SK-N-SH (cell line): Measurements from ENCODE around the gene RPL21. TPM values are rescaled to one million over a fixed set of nuclear protein-coding genes. Genes with fewer than 3 reads are reported as not detected.

Experiments used
- CTCF ChIA-PET: fragments of 300-600, 350-600 bp; formaldehyde crosslinking; extraction: SDS; loops from one replicate; lab custom pipeline; 2021; lab: Yijun Ruan, JAX
- POLR2A ChIA-PET: fragments of 350-600 bp; sonication (Branson Sonifier 250); formaldehyde crosslinking; extraction: SDS; loops from one replicate; lab custom pipeline; 2020; ENCODE audit warnings: antibody characterized with exemption, inconsistent platforms; lab: Yijun Ruan, JAX
- DNase-seq: peaks from one replicate; pipeline ENCODE4 v3.0.0; 2012
- H2AFZ ChIP-seq: fragments of 200-600 bp; sonication (generic); 2 replicates; pipeline ENCODE4 v1.8.1; 2016; ENCODE audit warnings: antibody characterized with exemption, mild to moderate bottlenecking, low read depth
- H3F3A ChIP-seq: fragments of 200-600 bp; sonication (generic); replicated peaks from 2 replicates; pipeline ENCODE3; 2016; ENCODE audit warnings: antibody characterized with exemption, mild to moderate bottlenecking; ENCODE audit not compliant: insufficient read depth
- H3K27ac ChIP-seq, 2 experiments: fragments of 200-500 bp in 1 of 2; fragments of 200-600 bp in 1 of 2; sonication (Bioruptor generic) in 1 of 2; sonication (generic), shearing (Covaris generic) in 1 of 2; 2 replicates each; pipeline versions ENCODE4 v1.5.1 to v1.6.1; 2014 to 2016; ENCODE audit warnings: low read depth in 2 of 2, inconsistent platforms in 1 of 2, low read length in 1 of 2, mild to moderate bottlenecking in 1 of 2, mixed read lengths in 1 of 2
- H3K27me3 ChIP-seq: fragments of 200-600 bp; sonication (generic), shearing (Covaris generic); 2 replicates; pipeline ENCODE4 v1.6.1; 2016; ENCODE audit warnings: mixed run types; ENCODE audit not compliant: insufficient read depth
- H3K36me3 ChIP-seq, 2 experiments: fragments of 200-500 bp in 1 of 2; fragments of 200-600 bp in 1 of 2; sonication (Bioruptor generic) in 1 of 2; sonication (generic) in 1 of 2; replicated peaks in 1 of 2; 2 replicates each; pipeline versions ENCODE3 to v1.5.1; 2014 to 2016; ENCODE audit warnings: low read length in 1 of 2, mild to moderate bottlenecking in 1 of 2; ENCODE audit not compliant: insufficient read depth in 2 of 2, control insufficient read depth in 1 of 2
- H3K4me1 ChIP-seq, 2 experiments: fragments of 200-500 bp in 1 of 2; fragments of 200-600 bp in 1 of 2; sonication (Bioruptor generic) in 1 of 2; sonication (generic), shearing (Covaris generic) in 1 of 2; 2 replicates each; pipeline versions ENCODE4 v1.5.1 to v1.6.1; 2014 to 2016; ENCODE audit warnings: low read depth in 1 of 2, low read length in 1 of 2, mixed run types in 1 of 2; ENCODE audit not compliant: insufficient read depth in 2 of 2, control insufficient read depth in 1 of 2
- H3K4me2 ChIP-seq: fragments of 200-600 bp; sonication (generic), shearing (Covaris generic); 2 replicates; pipeline ENCODE4 v1.6.1; 2017; ENCODE audit warnings: mixed run types
- H3K4me3 ChIP-seq, 2 experiments: fragments of 200-500 bp in 1 of 2; fragments of 200-600 bp in 1 of 2; sonication (Bioruptor generic) in 1 of 2; sonication (generic), shearing (Covaris generic) in 1 of 2; 2 replicates each; pipeline versions ENCODE4 v1.5.1 to v1.8.1; 2014 to 2016; ENCODE audit warnings: low read depth in 2 of 2, inconsistent platforms in 1 of 2, low read length in 1 of 2, mild to moderate bottlenecking in 1 of 2, mixed read lengths in 1 of 2, moderate library complexity in 1 of 2
- H3K79me2 ChIP-seq: fragments of 200-600 bp; sonication (generic); 2 replicates; pipeline ENCODE4 v1.8.1; 2017; ENCODE audit warnings: mild to moderate bottlenecking; ENCODE audit not compliant: insufficient read depth
- H3K9ac ChIP-seq: fragments of 200-600 bp; sonication (generic); 2 replicates; pipeline ENCODE4 v1.6.1; 2017; ENCODE audit warnings: mixed run types
- H3K9me2 ChIP-seq: fragments of 200-600 bp; sonication (generic); 2 replicates; pipeline ENCODE4 v1.6.1; 2017; ENCODE audit warnings: mixed run types
- H3K9me3 ChIP-seq: fragments of 200-600 bp; sonication (generic); 2 replicates; pipeline ENCODE4 v1.6.1; 2017; ENCODE audit warnings: mixed run types, mild to moderate bottlenecking, moderate library complexity
- H4K20me1 ChIP-seq: fragments of 200-600 bp; sonication (generic); 2 replicates; pipeline ENCODE4 v1.6.1; 2017; ENCODE audit warnings: mild to moderate bottlenecking, mixed run types; ENCODE audit not compliant: insufficient read depth
- FOXJ3 ChIP-seq: sonication (generic); formaldehyde crosslinking; IDR thresholded peaks from 2 replicates; pipeline ENCODE4 v1.5.1; 2020; ENCODE audit warnings: mild to moderate bottlenecking, missing genetic modification reagents
- GABPA ChIP-seq: IDR thresholded peaks from 2 replicates; pipeline ENCODE4 v1.4.0; 2012; ENCODE audit warnings: low read depth, mild to moderate bottlenecking
- MXI1 ChIP-seq: IDR thresholded peaks from 2 replicates; pipeline ENCODE4 v1.6.1; 2012; ENCODE audit warnings: mild to moderate bottlenecking, low read depth, low read length, improper control_type of control experiment
- NFIC ChIP-seq: IDR thresholded peaks from 2 replicates; pipeline ENCODE4 v1.4.0; 2012; ENCODE audit warnings: borderline replicate concordance
- POLR2AphosphoS5 ChIP-seq: IDR thresholded peaks from 2 replicates; pipeline ENCODE4 v1.6.1; 2012; ENCODE audit warnings: low read depth, low read length
- RCOR1 ChIP-seq: fragments of 150-350 bp; IDR thresholded peaks from 2 replicates; pipeline ENCODE4 v1.6.1; 2017; ENCODE audit warnings: antibody characterized with exemption, low read length
- SMC3 ChIP-seq: IDR thresholded peaks from 2 replicates; pipeline ENCODE4 v1.6.1; 2012; ENCODE audit warnings: low read depth, low read length, improper control_type of control experiment
- TEAD4 ChIP-seq: IDR thresholded peaks from 2 replicates; pipeline ENCODE4 v1.4.0; 2012; ENCODE audit warnings: mild to moderate bottlenecking, borderline replicate concordance; ENCODE audit not compliant: insufficient read depth
- YY1 ChIP-seq: IDR thresholded peaks from 2 replicates; pipeline ENCODE4 v1.4.0; 2012; ENCODE audit warnings: low read depth, mild to moderate bottlenecking
- WGBS: methylation state at CpG from one replicate; pipeline ENCODE4 v1.1.6; 2017; ENCODE audit warnings: low lambda C conversion rate; 5-methylcytosine and 5-hydroxymethylcytosine counted together
- polyA plus RNA-seq, 3 experiments: library from polyadenylated mRNA; depleted of rRNA; stranded (reverse); fragments of >200 nt; gene quantifications; 2 replicates each; pipeline ENCODE4 v1.2.3, GENCODE V29; 2012
- TF ChIP-seq, protein P1 (sequence below): fragments of 150-350 bp; IDR thresholded peaks from 2 replicates; pipeline ENCODE4 v1.6.1; 2017; ENCODE audit warnings: antibody characterized with exemption, low read length, low read depth, borderline replicate concordance
- TF ChIP-seq, protein P2 (sequence below): IDR thresholded peaks from 2 replicates; pipeline ENCODE4 v1.6.1; 2012; ENCODE audit warnings: mild to moderate bottlenecking, low read depth, low read length, moderate library complexity

RPL21 gene
- polyA plus RNA-seq, 1 of the 3 experiments (the other 2 are of a cell fraction), result 1,261 TPM

DNA sequence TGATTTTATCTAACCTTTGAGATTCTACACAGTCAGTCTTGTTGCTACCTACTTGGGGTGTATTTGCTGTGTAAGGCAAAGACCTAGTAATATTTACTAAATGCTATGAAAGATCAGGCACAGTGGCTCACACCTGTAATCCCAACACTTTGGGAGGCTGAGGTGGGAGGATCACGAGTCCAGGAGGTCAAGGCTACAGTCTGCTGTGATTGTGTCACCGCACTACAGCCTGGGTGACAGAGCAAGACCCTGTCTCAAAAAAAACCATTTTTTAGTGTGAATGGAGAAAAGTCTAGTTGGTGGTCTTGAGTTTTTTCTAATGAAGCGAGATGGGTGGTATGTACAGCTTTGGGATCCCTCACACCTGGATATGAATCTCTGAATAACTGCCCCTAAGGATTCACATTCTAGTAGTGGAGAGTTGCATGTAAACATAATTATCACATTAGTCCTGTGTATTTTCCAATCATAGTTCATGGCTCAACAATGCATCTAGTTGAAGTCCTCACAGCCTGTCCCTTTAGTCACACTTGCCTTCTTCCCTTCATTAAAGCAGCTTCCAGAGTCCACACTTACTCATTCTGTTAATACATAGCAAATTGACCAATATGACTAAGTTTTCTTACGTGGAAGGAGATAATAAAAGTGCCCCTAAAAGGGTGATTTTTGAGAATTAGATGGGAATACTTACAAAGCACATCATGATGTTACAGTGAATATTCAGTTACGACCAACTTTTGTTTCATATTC lies 7.5 kb downstream of the RPL21 start (continued):
- TF ChIP-seq FOXJ3 (no peak), NFIC (no peak), GABPA (no peak), YY1 (no peak), MXI1 (no peak), SMC3 (no peak), TEAD4 (no peak), RCOR1 (no peak)
- TF ChIP-seq, all 33 proteins: peak for 0

DNA sequence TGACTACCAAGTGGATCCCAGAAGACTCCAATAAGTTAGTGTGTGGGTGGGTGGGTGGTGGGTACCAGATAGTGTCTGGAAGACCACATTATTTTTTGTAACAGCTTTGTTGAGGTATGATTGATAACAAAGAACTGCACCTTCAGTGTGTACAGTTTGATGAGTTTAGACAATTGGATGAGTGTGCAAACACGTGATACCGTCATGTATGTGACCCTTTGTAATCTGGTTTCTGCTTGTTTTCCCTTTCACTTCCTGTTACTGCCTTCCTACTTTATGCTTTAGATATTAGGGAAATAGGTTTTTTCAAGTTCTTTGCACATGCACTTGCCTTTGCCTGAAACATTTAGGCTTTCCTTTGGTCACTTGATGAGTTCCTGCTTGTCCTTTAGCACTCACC lies 8.5 kb downstream of the RPL21 start:
- H4K20me1 ChIP-seq, result peaks cover 35% of the 10 kb centered on the region
- H3K36me3 ChIP-seq, result peaks cover 58% of the 10 kb centered on the region in 2 experiments
- no peaks in the 10 kb centered on the region for H3K9me2 ChIP-seq
- peaks cover 45% of the 10 kb centered on the region for H3K79me2 ChIP-seq
- CTCF ChIA-PET, result interaction anchor here (1.0 kb wide), 2 partner anchors 8 to 11 kb away, joined by 3 to 4 read pairs; partner anchors contain the start of gene RASL11A
- 0 out of 4 replicates have a peak overlapping the region, but pooled peaks of 1 of the 2 experiments have one; percentile 4 for H3K27ac ChIP-seq
- POLR2A ChIA-PET, result no interaction called here
- no peak overlapping the region for H3K9ac ChIP-seq
- H3K9me3 ChIP-seq, result no peaks in the 10 kb centered on the region
- H3K4me1 ChIP-seq, result peaks cover 5 to 14% of the 10 kb centered on the region in 2 experiments; a peak in 2 of 4 replicates
- no peak overlapping the region for H3K4me3 ChIP-seq
- peaks cover 53% of the 10 kb centered on the region for H3F3A ChIP-seq
- WGBS, result 97% methylated on average over 2 of the region's 2 CpGs
- no peak for DNase-seq
- no peak overlapping the region for H3K4me2 ChIP-seq
- TF ChIP-seq TEAD4 (no peak), POLR2AphosphoS5 (peak; percentile 29; the same call in 1 of the 2 replicates), FOXJ3 (no peak)
- TF ChIP-seq, protein P1, sequence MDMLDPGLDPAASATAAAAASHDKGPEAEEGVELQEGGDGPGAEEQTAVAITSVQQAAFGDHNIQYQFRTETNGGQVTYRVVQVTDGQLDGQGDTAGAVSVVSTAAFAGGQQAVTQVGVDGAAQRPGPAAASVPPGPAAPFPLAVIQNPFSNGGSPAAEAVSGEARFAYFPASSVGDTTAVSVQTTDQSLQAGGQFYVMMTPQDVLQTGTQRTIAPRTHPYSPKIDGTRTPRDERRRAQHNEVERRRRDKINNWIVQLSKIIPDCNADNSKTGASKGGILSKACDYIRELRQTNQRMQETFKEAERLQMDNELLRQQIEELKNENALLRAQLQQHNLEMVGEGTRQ, result no peak
- TF ChIP-seq, protein P2, sequence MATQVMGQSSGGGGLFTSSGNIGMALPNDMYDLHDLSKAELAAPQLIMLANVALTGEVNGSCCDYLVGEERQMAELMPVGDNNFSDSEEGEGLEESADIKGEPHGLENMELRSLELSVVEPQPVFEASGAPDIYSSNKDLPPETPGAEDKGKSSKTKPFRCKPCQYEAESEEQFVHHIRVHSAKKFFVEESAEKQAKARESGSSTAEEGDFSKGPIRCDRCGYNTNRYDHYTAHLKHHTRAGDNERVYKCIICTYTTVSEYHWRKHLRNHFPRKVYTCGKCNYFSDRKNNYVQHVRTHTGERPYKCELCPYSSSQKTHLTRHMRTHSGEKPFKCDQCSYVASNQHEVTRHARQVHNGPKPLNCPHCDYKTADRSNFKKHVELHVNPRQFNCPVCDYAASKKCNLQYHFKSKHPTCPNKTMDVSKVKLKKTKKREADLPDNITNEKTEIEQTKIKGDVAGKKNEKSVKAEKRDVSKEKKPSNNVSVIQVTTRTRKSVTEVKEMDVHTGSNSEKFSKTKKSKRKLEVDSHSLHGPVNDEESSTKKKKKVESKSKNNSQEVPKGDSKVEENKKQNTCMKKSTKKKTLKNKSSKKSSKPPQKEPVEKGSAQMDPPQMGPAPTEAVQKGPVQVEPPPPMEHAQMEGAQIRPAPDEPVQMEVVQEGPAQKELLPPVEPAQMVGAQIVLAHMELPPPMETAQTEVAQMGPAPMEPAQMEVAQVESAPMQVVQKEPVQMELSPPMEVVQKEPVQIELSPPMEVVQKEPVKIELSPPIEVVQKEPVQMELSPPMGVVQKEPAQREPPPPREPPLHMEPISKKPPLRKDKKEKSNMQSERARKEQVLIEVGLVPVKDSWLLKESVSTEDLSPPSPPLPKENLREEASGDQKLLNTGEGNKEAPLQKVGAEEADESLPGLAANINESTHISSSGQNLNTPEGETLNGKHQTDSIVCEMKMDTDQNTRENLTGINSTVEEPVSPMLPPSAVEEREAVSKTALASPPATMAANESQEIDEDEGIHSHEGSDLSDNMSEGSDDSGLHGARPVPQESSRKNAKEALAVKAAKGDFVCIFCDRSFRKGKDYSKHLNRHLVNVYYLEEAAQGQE, result no peak
- no peak overlapping the region for H2AFZ ChIP-seq
- H3K27me3 ChIP-seq, result no peaks in the 10 kb centered on the region
